KMS-11 (cell line): Measurements from ENCODE around the gene PPP1CB.
A peak's percentile ranks its signal among the peaks of the same experiment; 100 is the strongest.

Source experiments
- H2AFZ ChIP-seq: fragments of 200-600 bp; sonication (generic); 2 replicates; pipeline ENCODE4 v1.6.1; 2016; ENCODE audit warnings: antibody characterized with exemption, mixed run types, low read depth
- H3K27ac ChIP-seq: fragments of 200-600 bp; sonication (generic); 2 replicates; pipeline ENCODE4 v1.6.1; 2016; ENCODE audit warnings: mild to moderate bottlenecking, mixed run types
- H3K27me3 ChIP-seq: fragments of 200-600 bp; sonication (generic); 2 replicates; pipeline ENCODE4 v1.6.1; 2017; ENCODE audit warnings: mild to moderate bottlenecking, low read depth, mixed run types, moderate library complexity; ENCODE audit not compliant: insufficient read depth
- H3K36me3 ChIP-seq: fragments of 200-600 bp; sonication (generic); 2 replicates; pipeline ENCODE4 v1.6.1; 2017; ENCODE audit warnings: mild to moderate bottlenecking, mixed run types; ENCODE audit not compliant: insufficient read depth
- H3K4me1 ChIP-seq: fragments of 200-600 bp; sonication (generic); 2 replicates; pipeline ENCODE4 v1.6.1; 2016; ENCODE audit warnings: mild to moderate bottlenecking, low read depth, mixed run types; ENCODE audit not compliant: poor library complexity, severe bottlenecking
- H3K4me2 ChIP-seq: fragments of 200-600 bp; sonication (generic); 2 replicates; pipeline ENCODE4 v1.7.0; 2016; ENCODE audit warnings: mild to moderate bottlenecking, mixed run types
- H3K4me3 ChIP-seq: fragments of 200-600 bp; sonication (generic); IDR thresholded peaks from 2 replicates; pipeline ENCODE4 v1.6.1; 2017; ENCODE audit warnings: low read depth, low read length, mixed read lengths; ENCODE audit not compliant: insufficient read depth
- H3K79me2 ChIP-seq: fragments of 200-600 bp; sonication (generic); 2 replicates; pipeline ENCODE4 v1.6.1; 2016; ENCODE audit warnings: low read depth, mixed run types; ENCODE audit not compliant: insufficient read depth
- H3K9ac ChIP-seq: fragments of 200-600 bp; sonication (generic); 2 replicates; pipeline ENCODE4 v1.6.1; 2016; ENCODE audit warnings: mild to moderate bottlenecking, mixed run types
- H4K20me1 ChIP-seq: fragments of 200-600 bp; sonication (generic); 2 replicates; pipeline ENCODE4 v1.6.1; 2016; ENCODE audit warnings: mild to moderate bottlenecking, mixed run types; ENCODE audit not compliant: insufficient read depth
- CTCF ChIP-seq: fragments of 200-600 bp; sonication (generic); conservative IDR thresholded peaks from 2 replicates; pipeline ENCODE4 v1.6.1; 2017; ENCODE audit warnings: low read depth, mild to moderate bottlenecking, antibody characterized with exemption, low read length, moderate library complexity, mixed read lengths

The PPP1CB gene

GRCh38 chr2:28751252-28751955, at the start of gene PPP1CB:
Gene PPP1CB (plus strand): TSS chr2:28751830. CDS start chr2:28752125, 295 bp downstream.
- TF ChIP-seq CTCF = peak; percentile 11; the same call in 1 of the 2 replicates
- Histone ChIP-seq H3K4me3 (peak within 1 kb of the TSS; percentile 70), H3K79me2 (peaks cover 60% of the 10 kb centered on the region), H3K36me3 (no peaks in the 10 kb centered on the region), H3K9ac (peak within 1 kb of the TSS; percentile 97), H4K20me1 (peaks cover 22% of the 10 kb centered on the region), H3K4me2 (peak within 1 kb of the TSS; percentile 71), H3K27me3 (no peaks in the 10 kb centered on the region), H3K27ac (peak within 1 kb of the TSS; percentile 99), H2AFZ (peak within 1 kb of the TSS; percentile 76), H3K4me1 (peaks cover 54% of the 10 kb centered on the region)

GRCh38 chr2:28702415-28702861, 49.2 kb upstream of the PPP1CB start:
- H3K4me3 ChIP-seq = no peak overlapping the region
- H3K9ac ChIP-seq = no peak overlapping the region
- H3K79me2 ChIP-seq = no peaks in the 10 kb centered on the region
- H3K4me2 ChIP-seq = no peak overlapping the region
- H4K20me1 ChIP-seq = no peaks in the 10 kb centered on the region
- H3K4me1 ChIP-seq = no peaks in the 10 kb centered on the region
- no peak for TF ChIP-seq CTCF
- H3K36me3 ChIP-seq = no peaks in the 10 kb centered on the region
- no peak overlapping the region for H2AFZ ChIP-seq
- H3K27me3 ChIP-seq = no peaks in the 10 kb centered on the region
- H3K27ac ChIP-seq = no peak overlapping the region

- H3K27me3 ChIP-seq = no peaks in the 10 kb centered on the region
- no peaks in the 10 kb centered on the region for H3K36me3 ChIP-seq
- no peaks in the 10 kb centered on the region for H3K79me2 ChIP-seq
- H3K4me2 ChIP-seq = no peak overlapping the region
- no peak overlapping the region for H3K9ac ChIP-seq
- no peaks in the 10 kb centered on the region for H3K4me1 ChIP-seq
- H3K27ac ChIP-seq = no peak overlapping the region
- no peak overlapping the region for H2AFZ ChIP-seq
- H3K4me3 ChIP-seq = no peak overlapping the region
- H4K20me1 ChIP-seq = no peaks in the 10 kb centered on the region
- TF ChIP-seq CTCF = no peak
Measured at GRCh38 chr2:28702878-28703277, 48.8 kb upstream of the PPP1CB start.

GRCh38 chr2:28704621-28705020, 47.0 kb upstream of the PPP1CB start:
- H4K20me1 ChIP-seq = no peaks in the 10 kb centered on the region
- no peak overlapping the region for H2AFZ ChIP-seq
- no peak overlapping the region for H3K4me2 ChIP-seq
- no peak overlapping the region for H3K4me3 ChIP-seq
- TF ChIP-seq CTCF = no peak
- no peaks in the 10 kb centered on the region for H3K4me1 ChIP-seq
- H3K36me3 ChIP-seq = no peaks in the 10 kb centered on the region
- no peak overlapping the region for H3K9ac ChIP-seq
- no peaks in the 10 kb centered on the region for H3K79me2 ChIP-seq
- no peak overlapping the region for H3K27ac ChIP-seq
- H3K27me3 ChIP-seq = no peaks in the 10 kb centered on the region
